ENCODE measurements around the gene MIA2. TPM values are rescaled to one million over a fixed set of nuclear protein-coding genes. Genes with fewer than 3 reads are reported as not detected.
"Not testable (repeated sequence)": the region's sequence is repeated elsewhere in the genome, so short reads cannot be mapped to it uniquely, and the experiment has no call there.

The MIA2 gene
- total RNA-seq, 2 donors from 2014 or later, result 28.7 to 45.4 TPM

DNA sequence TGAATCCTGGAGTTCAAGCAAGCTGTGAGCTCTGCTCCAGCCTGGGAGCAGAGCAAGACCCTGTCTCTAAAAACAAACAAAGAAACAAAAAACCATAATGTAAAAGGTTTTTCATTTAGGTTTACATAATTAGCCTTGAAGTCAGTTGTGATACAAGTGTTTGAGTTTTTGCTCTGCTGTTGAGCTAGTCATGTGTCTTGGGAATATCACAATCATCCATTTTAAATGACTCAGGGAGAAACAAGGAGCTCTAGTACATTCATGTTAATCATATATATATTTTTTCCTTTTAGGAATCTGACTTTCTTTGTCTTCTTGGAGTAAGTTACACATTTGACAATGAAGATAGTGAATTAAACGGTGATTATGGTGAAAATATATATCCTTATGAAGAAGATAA, 12.9 kb downstream of the MIA2 start:
- H3K36me3 ChIP-seq, result no peaks in the 10 kb centered on the region
- WGBS, result 84% methylated on average over 1 of the region's 1 CpG
- no peak overlapping the region for H3K27ac ChIP-seq
- no peak overlapping the region for H3K4me3 ChIP-seq
- H3K4me1 ChIP-seq (replicated peaks), result no peaks in the 10 kb centered on the region
- H3K27me3 ChIP-seq (replicated peaks; ENCODE audit: insufficient read depth), result no peaks in the 10 kb centered on the region
- H3K9me3 ChIP-seq, result no peaks in the 10 kb centered on the region
- TF ChIP-seq POLR2AphosphoS5 (IDR thresholded peaks at IDR 0.05) (no peak), CTCF (IDR thresholded peaks at IDR 0.05) (no peak), POLR2A (IDR thresholded peaks at IDR 0.05) (no peak)
- intact Hi-C loops (cut with DNase I), result no loop called here
- no peak for DNase-seq (ENCODE audit: low spot score)

DNA sequence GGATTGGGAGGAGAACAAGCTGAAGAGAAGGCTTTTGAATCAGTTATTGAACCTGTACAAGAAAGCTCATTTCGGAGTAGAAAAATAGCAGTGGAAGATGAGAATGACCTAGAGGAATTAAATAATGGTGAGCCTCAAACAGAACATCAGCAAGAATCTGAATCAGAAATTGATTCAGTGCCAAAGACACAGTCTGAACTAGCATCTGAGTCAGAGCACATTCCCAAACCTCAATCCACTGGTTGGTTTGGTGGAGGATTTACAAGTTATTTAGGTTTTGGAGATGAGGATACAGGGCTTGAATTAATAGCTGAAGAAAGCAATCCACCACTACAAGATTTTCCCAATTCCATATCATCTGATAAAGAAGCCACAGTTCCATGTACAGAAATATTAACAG, 13.5 kb downstream of the MIA2 start:
- intact Hi-C loops (cut with DNase I), result no loop called here
- no peak overlapping the region for H3K27ac ChIP-seq
- WGBS, result 87% methylated on average over 1 of the region's 1 CpG
- no peaks in the 10 kb centered on the region for H3K36me3 ChIP-seq
- no peaks in the 10 kb centered on the region for H3K4me1 ChIP-seq (replicated peaks)
- no peak for DNase-seq (ENCODE audit: low spot score)
- H3K27me3 ChIP-seq (replicated peaks; ENCODE audit: insufficient read depth), result no peaks in the 10 kb centered on the region
- no peak overlapping the region for H3K4me3 ChIP-seq
- TF ChIP-seq CTCF (IDR thresholded peaks at IDR 0.05) (no peak), POLR2AphosphoS5 (IDR thresholded peaks at IDR 0.05) (no peak), POLR2A (IDR thresholded peaks at IDR 0.05) (no peak)
- H3K9me3 ChIP-seq, result no peaks in the 10 kb centered on the region

DNA sequence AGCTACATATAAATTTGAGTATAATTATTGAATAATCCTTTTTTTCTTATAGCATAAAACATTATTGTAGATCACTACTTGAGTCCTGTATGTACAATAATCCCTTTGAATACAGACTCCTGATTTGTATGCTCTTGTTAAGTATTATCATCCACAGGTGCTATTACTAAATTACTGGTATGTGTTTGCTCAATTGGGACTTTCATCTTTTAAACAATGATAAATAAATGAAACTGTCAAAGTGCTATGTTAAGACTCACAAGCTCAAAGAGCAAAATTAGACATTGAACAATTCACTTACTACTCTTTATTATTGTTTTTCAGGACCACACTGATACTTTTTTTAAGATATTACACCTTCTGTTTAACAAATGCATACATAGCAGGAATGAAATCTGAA, 17.8 kb downstream of the MIA2 start:
- Histone ChIP-seq H3K4me1 (replicated peaks) (no peaks in the 10 kb centered on the region), H3K27ac (no peak overlapping the region), H3K9me3 (no peaks in the 10 kb centered on the region), H3K4me3 (no peak overlapping the region), H3K27me3 (replicated peaks; ENCODE audit: insufficient read depth) (no peaks in the 10 kb centered on the region), H3K36me3 (no peaks in the 10 kb centered on the region)
- no peak for TF ChIP-seq CTCF (IDR thresholded peaks at IDR 0.05)
- TF ChIP-seq POLR2AphosphoS5 (IDR thresholded peaks at IDR 0.05), result no peak
- TF ChIP-seq POLR2A (IDR thresholded peaks at IDR 0.05), result no peak
- intact Hi-C loops (cut with DNase I), result no loop called here
- no peak for DNase-seq (ENCODE audit: low spot score)

GRCh38 chr14:39257388-39257787, 23.7 kb downstream of the MIA2 start:
- H3K36me3 ChIP-seq; H3K9me3 ChIP-seq; DNase-seq (ENCODE audit: low spot score); H3K4me1 ChIP-seq (replicated peaks); H3K27me3 ChIP-seq (replicated peaks; ENCODE audit: insufficient read depth); H3K27ac ChIP-seq; intact Hi-C loops (cut with DNase I); H3K4me3 ChIP-seq: not testable (repeated sequence)
- 95% methylated on average over 1 of the region's 1 CpG for WGBS

- intact Hi-C loops (cut with DNase I), result no loop called here
- H3K9me3 ChIP-seq, result no peaks in the 10 kb centered on the region
- no peak overlapping the region for H3K4me3 ChIP-seq
- H3K27ac ChIP-seq, result no peak overlapping the region
- DNase-seq (ENCODE audit: low spot score), result no peak
- H3K4me1 ChIP-seq (replicated peaks), result no peaks in the 10 kb centered on the region
- no peaks in the 10 kb centered on the region for H3K27me3 ChIP-seq (replicated peaks; ENCODE audit: insufficient read depth)
- no peaks in the 10 kb centered on the region for H3K36me3 ChIP-seq
- no peak for TF ChIP-seq POLR2A (IDR thresholded peaks at IDR 0.05)
- TF ChIP-seq CTCF (IDR thresholded peaks at IDR 0.05), result no peak
- TF ChIP-seq POLR2AphosphoS5 (IDR thresholded peaks at IDR 0.05), result no peak
- 77% methylated on average over 12 of the region's 12 CpGs for WGBS
These were observed 25.2 kb downstream of the MIA2 start for GRCh38 chr14:39258782-39259545.

DNA sequence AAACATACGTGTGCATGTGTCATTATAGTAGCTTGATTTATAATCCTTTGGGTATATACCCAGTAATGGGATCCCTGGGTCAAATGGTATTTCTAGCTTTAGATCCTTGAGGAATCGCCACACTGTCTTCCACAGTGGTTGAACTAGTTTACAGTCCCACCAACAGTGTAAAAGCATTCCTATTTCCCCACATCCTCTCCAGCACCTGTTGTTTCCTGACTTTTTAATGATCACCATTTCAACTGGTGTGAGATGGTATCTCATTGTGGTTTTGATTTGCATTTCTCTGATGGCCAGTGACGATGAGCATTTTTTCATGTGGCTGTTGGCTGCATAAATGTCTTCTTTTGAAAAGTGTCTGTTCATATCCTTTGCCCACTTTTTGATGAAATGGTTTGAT, 26.4 kb downstream of the MIA2 start:
- H3K9me3 ChIP-seq; intact Hi-C loops (cut with DNase I); H3K27ac ChIP-seq; H3K27me3 ChIP-seq (replicated peaks; ENCODE audit: insufficient read depth); H3K4me3 ChIP-seq; H3K4me1 ChIP-seq (replicated peaks); H3K36me3 ChIP-seq; DNase-seq (ENCODE audit: low spot score): not testable (repeated sequence)
- WGBS, result 80% methylated on average over 3 of the region's 3 CpGs

- H3K9me3 ChIP-seq; intact Hi-C loops (cut with DNase I); H3K4me3 ChIP-seq; DNase-seq (ENCODE audit: low spot score); H3K36me3 ChIP-seq; H3K4me1 ChIP-seq (replicated peaks); H3K27ac ChIP-seq; H3K27me3 ChIP-seq (replicated peaks; ENCODE audit: insufficient read depth): not testable (repeated sequence)
- whole genome bisulfite sequencing, result 100% methylated on average over 1 of the region's 1 CpG
These were observed 28.5 kb downstream of the MIA2 start for GRCh38 chr14:39262214-39262613.

Measured in prostate gland (tissue), 2 donors.